ENCODE data around the gene TNFAIP6.
A peak's percentile ranks its signal among the peaks of the same experiment; 100 is the strongest.

The TNFAIP6 gene

GRCh38 chr2:151359768-151360461 lies 2.5 kb downstream of the TNFAIP6 start:
- no peak for DNase-seq (ENCODE audit: low read depth)

GRCh38 chr2:151361674-151362370 lies 4.4 kb downstream of the TNFAIP6 start:
- no peak for DNase-seq (ENCODE audit: low read depth)

GRCh38 chr2:151363709-151364108 lies 6.3 kb downstream of the TNFAIP6 start:
- DNase-seq (ENCODE audit: low read depth), result no peak

- no peak for DNase-seq (ENCODE audit: low read depth)
Observed at GRCh38 chr2:151367571-151367970, 10.2 kb downstream of the TNFAIP6 start.

GRCh38 chr2:151374436-151374835 lies 17.0 kb downstream of the TNFAIP6 start:
- DNase-seq (ENCODE audit: low read depth), result peak; percentile 26

GRCh38 chr2:151379169-151379568 lies 21.8 kb downstream of the TNFAIP6 start:
- DNase-seq (ENCODE audit: low read depth), result no peak

- no peak for DNase-seq (ENCODE audit: low read depth)
Observed at GRCh38 chr2:151380580-151381235, 23.3 kb downstream of the TNFAIP6 start.

GRCh38 chr2:151381266-151381665 lies 23.9 kb downstream of the TNFAIP6 start:
- DNase-seq (ENCODE audit: low read depth), result no peak

- DNase-seq (ENCODE audit: low read depth), result no peak
Observed at GRCh38 chr2:151388011-151388410, 30.6 kb downstream of the TNFAIP6 start.

- no peak for DNase-seq (ENCODE audit: low read depth)
Observed at GRCh38 chr2:151391436-151391835, 34.0 kb downstream of the TNFAIP6 start.

GRCh38 chr2:151394509-151394908 lies 37.1 kb downstream of the TNFAIP6 start:
- DNase-seq (ENCODE audit: low read depth), result no peak

- no peak for DNase-seq (ENCODE audit: low read depth)
Observed at GRCh38 chr2:151395509-151396374, 38.4 kb downstream of the TNFAIP6 start.

GRCh38 chr2:151399981-151400380 lies 42.6 kb downstream of the TNFAIP6 start:
- no peak for DNase-seq (ENCODE audit: low read depth)

GRCh38 chr2:151401149-151401548 lies 43.8 kb downstream of the TNFAIP6 start:
- DNase-seq (ENCODE audit: low read depth), result no peak

- DNase-seq (ENCODE audit: low read depth), result no peak
Observed at GRCh38 chr2:151403914-151404313, 46.5 kb downstream of the TNFAIP6 start.

- DNase-seq (ENCODE audit: low read depth), result no peak
Observed at GRCh38 chr2:151405376-151405775, 48.0 kb downstream of the TNFAIP6 start.

GRCh38 chr2:151407281-151407680 lies 49.9 kb downstream of the TNFAIP6 start:
- DNase-seq (ENCODE audit: low read depth), result no peak

- no peak for DNase-seq (ENCODE audit: low read depth)
Observed at GRCh38 chr2:151408788-151409600, 51.6 kb downstream of the TNFAIP6 start.

- DNase-seq (ENCODE audit: low read depth), result peak; percentile 65
Observed at GRCh38 chr2:151409601-151410484, 52.5 kb downstream of the TNFAIP6 start, which contains the start of gene RIF1. RIF1 (plus strand) TSS chr2:151409902; CDS start chr2:151410424, 522 bp downstream.

- DNase-seq (ENCODE audit: low read depth), result peak; percentile 5
Observed at GRCh38 chr2:151410485-151410834, 53.1 kb downstream of the TNFAIP6 start.

Data from HS-27A (cell line).